Kidney tubule cell (primary cell): ENCODE data around the gene NGF.
A peak's percentile ranks its signal among the peaks of the same experiment; 100 is the strongest.
"Not testable (repeated sequence)": the region's sequence is repeated elsewhere in the genome, so short reads cannot be mapped to it uniquely, and the experiment has no call there.

Experiments
- DNase-seq: peaks from one replicate; pipeline ENCODE4 v3.0.0-alpha.2; 2018; ENCODE audit warnings: low spot score

Gene NGF

DNA sequence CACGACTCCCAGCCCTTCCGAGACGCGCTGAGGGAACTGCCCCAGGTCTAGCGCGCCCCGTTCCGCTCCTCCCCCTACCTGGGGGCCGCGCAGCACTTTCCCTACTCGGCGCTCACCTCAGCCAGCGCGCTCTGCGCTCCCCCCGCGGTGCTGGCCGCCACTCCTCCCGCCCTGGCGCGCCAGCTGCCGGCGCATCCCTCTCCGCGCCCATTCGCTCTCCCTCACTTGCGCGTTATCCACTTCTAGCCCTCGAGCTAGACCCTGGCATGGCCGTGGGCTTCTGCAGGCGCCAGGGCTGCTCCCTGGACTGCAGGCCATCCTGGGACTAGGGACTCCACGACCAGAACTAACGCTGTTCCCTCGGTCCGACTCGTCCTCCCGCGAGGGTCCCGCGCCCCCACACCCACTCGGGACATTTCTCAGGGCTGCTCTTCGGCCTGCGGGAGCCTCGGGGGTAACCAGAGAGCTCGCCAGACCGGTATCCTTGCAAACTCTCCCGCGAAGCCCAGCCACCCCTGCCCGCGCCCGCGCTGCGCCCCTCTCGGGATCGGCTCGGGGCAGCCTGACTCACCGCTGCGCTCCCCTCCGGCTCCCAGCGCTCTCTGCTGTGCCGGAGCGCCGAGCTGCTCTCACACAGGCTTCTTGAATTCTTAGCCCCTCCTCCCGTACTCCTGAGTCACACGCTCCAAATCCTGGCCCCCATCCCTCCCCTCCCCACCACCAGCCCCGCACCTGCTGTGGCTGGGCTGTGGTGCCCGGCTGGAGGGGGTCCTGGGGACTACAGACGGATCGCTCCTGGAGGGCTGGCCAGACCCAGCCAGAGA is at the start of gene NGF:
NGF (minus strand) TSS at position 617 of the 824 bp plus-strand sequence. CDS start 51,454 bp downstream, outside the sequence.
- DNase-seq = peak; percentile 80

DNA sequence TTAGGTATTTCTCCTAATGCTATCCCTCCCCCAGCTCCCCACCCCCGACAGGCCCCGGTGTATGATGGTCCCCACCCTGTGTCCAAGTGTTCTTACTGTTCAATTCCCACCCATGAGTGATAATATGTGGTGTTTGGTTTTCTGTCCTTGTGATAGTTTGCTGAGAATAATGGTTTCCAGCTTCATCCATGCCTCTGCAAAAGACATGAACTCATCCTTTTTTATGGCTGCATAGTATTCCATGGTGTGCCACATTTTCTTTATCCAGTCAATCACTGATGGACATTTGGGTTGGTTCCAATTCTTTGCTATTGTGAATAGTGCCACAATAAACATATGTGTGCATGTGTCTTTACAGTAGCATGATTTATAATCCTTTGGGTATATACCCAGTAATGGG is 45.4 kb upstream of the NGF start:
- not testable (repeated sequence) for DNase-seq

DNA sequence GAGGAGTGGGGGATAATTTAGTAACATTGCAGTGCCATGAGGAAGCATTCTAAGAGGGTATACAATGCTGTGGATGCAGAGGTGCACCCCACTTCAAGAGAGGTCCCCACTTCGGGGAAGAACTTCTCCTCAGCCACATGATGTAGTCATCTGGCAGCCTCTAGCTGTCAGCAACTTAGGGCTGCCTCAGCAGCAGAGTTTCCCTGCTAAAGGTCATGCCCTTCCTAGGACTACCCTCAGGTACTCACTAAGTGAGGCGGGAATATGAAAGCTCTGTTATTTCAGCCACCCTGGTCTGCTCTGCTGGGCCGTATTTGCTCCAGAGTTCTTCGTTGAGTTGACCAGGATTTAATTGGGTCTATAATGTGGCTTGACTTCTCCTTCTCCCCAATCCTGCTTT is 41.9 kb upstream of the NGF start:
- no peak for DNase-seq

DNA sequence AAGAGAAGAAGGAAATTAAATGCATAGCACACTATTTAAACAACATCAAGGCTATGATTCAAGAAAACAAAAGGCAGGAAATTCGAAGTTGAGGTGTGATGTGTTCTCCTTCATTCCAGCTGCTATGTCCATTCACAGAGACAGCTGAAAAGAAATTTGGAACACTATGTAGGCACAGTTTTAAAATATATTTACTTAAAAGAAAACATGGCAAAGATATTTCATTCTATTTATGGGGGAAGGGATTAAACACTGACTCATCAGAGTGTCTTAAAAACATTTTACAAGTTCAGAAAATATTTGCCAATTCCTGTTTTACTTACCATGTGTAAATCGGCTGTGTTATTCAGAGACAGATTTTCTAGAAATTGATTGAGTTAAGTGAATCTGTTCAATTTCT is 39.4 kb upstream of the NGF start:
- no peak for DNase-seq

DNA sequence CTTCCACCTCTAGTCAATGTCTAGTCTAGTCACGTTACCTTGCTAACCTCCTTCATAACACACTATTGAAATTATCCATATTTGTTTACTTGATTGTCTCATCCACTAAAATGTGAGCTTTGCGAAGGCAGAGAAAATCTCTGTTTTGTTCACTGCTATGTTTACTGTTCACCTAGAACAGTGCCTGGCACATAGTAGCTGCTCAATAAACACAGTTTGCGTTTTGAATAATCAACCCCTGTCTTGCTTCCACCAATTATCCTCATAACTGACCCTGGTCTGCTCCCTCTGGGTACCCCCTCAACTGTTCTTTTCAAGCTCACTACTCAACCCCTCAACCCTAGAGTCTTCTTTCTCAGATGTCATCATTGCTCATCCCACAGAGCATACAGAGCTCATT is 36.5 kb upstream of the NGF start:
- DNase-seq = no peak

DNA sequence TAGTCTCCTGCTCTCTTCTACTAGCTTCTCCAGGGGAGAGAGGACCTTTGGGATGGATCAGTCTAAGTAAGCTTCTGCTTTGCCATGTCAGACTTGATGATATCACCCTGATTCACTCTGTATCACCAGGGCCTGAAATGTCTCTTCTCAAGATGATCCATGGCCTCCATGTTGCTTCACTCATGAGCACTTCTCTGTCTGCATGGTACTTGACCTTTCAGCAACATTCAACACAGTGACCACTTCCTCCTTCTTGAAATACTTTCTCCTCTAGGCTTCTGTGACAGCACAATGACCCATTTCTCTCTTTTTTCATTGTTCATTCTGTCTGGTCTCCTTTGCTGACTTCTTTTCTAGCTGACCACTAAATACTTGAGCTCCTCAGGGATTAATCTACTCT is 35.3 kb upstream of the NGF start:
- peak; percentile 96 for DNase-seq

DNA sequence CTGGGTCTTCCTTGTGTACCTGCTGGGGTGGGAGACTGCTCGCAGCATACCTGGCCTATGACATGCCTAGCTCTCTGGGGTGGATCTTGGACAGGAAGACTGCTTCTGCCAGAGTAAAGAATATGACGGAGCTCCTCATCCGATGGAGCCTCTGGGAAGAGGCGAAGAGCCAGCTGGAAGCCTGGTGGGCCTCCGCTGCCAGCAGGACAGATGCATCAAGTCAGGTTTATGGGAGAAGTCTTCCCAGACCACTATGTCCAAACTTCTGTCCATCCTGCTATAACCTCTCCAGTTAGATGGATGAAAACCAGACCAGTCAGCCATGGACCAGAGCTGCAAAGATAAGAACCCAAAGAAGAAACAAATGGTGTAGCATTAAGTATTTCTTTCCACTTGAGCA is 27.7 kb upstream of the NGF start:
- no peak for DNase-seq

DNA sequence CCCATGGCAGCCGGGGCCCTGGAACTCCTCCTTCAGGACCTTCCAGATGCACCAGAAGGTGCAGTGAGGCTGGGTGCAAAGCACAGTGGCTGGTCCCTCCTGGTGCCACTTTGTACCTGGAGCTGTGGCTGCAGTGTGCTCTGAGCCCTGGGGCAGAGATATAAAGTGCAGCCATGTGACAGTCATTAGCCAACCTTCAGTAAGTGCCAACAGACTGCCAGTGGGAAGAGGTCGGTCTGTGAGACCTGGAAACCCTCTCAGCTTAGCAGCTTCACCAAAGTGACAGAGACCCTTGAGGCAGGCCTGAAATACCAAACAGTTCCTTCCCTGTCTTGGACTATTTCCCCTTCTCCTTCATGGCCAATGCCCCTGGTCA is 26.7 kb upstream of the NGF start:
- no peak for DNase-seq

DNA sequence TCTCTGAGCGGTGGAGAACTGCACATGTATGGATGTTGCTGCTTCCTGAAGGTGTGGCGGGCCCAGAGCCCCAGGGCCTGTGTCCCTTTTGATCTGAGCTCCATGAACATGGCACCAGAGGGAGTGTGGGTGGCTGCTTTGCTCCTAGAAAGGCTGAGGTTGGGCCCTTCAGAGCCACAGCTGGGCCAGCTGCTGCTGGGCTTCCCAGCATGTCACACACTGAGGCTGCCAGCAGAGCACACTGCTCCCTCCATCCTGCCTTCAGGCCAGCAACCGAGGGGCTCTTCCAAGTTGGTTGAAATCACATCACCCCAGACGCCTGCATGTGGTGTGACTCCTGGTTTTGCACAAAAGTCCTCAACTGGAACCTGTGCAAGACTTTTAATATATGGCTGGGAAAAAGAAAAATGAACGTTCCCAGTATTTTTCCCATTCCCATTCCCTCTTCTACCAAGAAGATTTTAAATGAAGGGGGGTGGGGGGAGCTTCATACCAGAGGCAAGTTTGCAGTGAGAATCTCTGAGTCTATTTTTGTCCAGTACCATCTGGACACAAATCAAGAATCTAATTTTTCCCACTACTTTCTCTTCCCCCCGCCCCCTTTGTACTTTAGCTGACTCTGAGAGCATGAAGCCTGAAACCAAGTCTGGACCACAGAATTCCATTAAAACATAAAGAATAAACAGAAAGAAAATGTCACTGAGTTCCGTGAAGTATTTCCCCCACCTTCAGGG is 26.2 kb upstream of the NGF start:
- no peak for DNase-seq

DNA sequence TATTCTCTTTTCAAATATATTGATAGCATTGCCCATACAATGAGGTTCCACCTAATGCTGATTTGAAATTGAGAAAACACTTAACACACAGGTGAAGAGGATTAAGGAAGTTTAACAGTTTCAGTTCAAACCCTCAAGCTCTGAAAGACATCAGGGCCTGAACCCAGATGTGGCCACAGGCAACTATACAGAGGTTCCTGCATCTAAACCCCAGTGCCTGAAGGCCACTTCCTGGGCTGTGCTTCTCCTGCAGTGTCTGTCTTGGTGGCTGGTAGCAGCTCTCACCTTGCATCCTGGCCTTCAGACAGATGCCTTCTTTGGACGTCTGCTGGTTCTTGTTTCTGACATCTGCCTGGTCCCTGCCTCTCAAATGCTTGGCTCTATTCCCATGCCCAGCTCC is 25.1 kb upstream of the NGF start:
- no peak for DNase-seq

DNA sequence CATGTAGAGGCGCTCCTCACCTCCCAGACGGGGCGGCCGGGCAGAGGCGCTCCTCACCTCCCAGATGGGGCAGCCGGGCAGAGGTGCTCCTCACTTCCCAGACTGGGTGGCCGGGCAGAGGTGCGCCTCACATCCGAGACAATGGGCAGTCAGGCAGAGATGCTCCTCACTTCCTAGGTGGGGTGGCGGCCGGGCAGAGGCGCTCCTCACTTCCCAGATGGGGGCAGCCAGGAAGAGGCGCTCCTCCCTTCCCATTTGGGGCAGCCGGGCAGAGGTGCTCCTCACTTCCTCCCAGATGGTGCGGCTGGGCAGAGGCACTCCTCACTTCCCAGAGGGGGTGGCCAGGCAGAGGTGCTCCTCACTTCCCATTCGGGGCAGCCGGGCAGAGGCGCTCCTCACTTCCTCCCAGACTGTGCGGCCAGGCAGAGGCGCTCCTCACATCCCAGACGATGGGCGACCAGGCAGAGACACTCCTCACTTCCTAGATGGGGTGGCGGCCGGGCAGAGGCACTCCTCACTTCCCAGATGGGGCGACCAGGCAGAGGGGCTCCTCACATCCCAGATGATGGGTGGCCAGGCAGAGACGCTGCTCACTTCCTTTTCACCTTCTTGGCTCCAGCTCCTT is 22.6 kb upstream of the NGF start:
- DNase-seq = not testable (repeated sequence)

DNA sequence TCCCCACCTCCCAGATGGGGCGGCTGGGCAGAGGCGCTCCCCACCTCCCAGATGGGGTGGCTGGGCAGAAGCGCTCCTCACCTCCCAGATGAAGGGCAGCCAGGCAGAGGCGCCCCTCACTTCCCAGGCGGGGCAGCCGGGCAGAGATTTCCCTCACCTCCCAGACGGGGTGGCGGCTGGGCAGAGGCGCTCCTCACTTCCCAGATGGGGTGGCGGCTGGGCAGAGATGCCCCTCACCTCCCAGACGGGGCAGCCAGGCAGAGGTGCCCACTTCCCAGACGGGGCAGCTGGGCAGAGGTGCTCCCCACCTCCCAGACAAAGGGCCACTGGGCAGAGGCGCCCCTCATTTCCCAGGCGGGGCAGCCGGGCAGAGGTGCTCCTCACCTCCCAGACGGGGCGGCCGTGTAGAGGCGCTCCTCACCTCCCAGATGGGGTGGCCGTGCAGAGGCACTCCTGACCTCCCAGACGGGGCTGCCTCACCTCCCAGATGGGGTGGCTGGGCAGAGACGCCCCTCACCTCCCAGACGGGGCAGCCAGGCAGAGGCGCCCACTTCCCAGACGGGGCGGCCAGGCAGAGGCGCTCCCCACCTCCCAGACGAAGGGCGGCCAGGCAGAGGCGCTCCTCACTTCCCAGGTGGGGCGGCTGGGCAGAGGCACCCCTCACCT is 21.9 kb upstream of the NGF start:
- not testable (repeated sequence) for DNase-seq

DNA sequence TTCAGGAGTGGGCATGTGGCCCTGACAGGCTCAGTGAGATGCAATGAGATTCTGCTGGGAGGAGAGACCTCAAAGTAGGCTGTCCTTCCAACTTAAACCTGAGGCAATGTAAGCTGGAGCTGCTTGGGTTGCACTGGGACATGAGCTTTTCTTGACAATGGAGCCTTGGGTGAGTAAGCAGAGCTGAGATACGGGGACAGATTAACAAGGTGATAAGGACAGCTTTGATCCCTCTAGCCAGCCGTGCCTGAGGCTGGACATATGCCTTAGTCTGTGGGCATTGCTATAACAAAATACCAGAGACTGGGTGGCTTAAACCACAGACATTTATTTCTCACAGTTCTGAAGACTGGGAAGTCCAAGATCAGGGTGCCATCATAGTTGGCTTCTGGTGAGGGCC is 18.3 kb upstream of the NGF start:
- no peak for DNase-seq

DNA sequence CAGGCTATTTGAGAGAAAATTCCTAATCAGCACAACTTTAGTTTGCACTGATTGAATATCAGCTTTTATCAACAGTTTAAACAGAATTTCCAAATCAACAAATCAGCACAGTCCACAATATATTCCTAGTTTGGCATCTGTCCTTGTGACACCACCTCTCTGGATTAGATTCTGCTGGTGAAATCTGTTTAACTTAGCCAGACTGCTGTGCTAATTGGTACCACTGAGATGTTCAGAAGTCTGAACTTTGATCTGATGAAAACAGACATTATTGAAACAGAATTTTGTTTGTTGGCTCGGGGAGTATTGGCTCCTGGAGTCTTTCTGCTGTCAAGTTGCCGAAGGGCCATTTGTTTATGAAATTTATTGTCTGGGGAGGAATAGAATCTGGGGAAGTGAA is 17.0 kb upstream of the NGF start:
- no peak for DNase-seq

DNA sequence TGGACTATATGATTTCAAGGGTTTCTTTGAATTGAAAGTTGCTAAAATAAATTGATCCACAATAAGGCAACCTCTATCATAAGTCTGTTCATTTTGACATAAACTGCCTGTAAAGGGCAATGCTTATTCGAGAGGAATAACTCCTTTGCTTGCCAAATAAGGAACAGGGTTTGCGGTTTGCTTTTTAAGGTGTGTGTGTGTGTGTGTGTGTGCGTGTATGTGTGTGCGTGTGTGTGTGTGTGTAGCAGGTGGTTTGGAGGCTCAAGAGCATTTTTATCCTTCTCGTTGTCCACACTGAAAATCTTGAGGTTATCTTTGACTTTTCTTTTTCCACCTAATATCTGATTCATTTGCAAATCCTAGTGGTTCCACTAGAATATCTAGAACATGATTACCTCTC is 13.1 kb upstream of the NGF start:
- DNase-seq = no peak

DNA sequence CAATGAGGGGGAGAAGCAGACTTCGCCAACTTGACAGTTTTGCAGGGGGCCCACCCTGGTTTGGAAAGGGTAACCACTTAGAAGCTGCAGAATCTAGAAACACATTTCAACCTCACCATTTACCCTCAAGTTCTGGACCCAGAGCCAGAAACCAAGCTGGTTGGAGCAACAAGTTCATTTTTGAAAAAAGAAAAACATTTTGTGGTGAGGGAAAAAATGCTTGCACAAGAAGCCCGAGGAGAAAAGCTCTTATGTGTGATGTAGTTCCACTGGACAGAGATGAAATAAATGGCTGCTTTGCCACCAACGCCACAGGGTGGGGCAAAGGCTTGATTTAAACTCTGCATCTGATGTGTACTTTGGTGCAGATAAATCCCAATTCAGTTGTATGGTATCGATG is 10.6 kb upstream of the NGF start:
- DNase-seq = no peak

DNA sequence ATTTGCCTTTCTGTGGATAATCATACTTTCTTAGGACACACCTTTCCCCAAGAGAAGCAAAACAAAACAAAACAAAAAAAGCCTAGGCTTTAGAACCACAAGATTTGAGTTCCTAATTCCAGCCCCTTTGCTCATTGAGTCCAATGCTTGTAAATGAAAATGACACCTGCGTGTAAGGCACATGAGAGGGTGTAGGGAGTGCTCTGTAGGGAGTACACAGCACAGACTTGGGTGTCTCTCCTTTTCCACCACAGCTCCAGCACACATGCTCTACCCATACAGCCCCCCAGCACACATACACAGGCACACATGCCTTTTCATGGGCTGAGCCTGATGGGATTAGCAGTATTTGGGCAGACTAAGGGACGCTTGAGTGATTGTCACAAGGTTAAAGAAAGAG is 9.2 kb upstream of the NGF start:
- DNase-seq = no peak

DNA sequence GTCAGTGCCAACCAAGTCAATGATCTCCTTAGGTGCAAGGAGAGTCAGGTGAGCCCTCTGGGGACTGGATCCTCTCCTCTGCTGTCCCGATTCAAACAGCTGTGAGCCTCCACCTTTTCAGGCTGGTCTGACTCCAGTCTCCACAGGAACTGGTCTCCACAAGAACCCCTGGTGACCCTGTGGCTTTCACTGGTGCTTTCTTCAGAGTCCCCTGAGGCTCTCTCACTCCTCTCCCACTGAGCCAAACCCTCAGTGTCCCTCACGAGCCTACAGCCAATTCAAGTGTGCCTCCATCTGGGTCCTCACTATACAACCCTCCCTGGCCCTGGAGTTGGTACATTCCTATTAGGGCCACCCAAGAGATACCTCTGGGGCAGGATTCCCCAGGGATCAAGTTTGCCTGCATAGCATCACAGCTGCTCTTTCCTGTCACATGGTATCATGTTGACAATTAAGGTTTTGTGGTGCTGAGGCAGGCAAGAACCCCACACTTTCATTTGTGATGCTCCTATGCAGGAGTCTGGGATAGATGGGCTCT is 5.2 kb upstream of the NGF start:
- no peak for DNase-seq

DNA sequence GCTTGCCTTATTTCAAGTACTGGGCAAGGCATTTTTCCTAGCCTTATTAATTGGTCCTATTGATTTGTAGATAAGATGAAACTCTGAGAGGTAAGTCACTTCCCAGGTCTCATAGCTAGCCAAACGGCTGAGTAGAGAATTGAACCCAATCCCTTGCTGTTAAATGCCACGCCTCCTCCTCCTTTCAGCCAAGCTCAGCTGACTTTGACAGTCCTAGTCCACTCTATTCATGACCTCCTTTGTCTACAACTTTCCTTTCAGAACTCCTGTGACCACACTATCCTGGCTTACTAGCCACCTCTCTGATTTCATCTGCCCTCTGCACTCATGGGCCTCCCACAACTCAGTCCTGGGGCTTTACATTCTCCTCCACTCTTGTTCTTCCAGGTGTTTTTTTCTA is 3.9 kb upstream of the NGF start:
- no peak for DNase-seq

DNA sequence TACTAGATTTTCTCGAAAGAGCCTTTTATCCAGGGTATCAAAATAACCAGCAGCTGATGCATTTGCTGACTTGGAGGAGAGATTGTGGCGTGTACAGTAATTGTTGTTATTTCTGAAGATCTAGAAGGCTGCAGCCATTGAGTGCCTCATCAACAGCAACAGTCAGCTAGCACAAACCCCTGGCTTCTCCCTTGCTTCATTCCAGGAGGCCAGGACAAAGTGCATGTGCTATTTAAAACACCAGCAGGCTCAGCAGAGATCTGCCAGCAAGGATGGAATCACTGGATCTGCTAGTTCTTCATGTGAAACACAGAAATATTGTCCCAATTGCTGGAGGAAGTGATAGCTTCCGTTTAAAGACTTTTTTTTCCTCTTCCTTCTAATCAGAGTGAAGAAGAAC is 2.8 kb upstream of the NGF start:
- no peak for DNase-seq

DNA sequence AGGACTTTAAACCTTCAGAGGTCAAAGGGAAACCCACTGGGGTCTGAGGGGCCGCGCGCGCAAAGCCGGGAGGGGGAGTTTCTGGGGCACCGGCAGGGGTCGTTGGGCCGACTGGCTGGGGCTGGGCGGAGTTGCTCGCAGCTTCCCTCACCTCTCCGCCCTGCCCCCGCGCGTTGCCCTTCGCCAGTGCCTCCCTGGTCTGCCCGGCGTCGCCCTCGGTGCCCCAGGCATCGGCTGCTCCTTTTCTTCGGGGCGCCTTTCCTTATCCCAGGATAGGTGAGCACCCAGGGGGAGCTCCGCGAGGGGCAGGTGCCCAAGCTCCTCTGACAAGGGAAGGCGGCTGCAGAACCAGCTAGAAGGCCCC is 390 bp upstream of the NGF start:
- DNase-seq = no peak

DNA sequence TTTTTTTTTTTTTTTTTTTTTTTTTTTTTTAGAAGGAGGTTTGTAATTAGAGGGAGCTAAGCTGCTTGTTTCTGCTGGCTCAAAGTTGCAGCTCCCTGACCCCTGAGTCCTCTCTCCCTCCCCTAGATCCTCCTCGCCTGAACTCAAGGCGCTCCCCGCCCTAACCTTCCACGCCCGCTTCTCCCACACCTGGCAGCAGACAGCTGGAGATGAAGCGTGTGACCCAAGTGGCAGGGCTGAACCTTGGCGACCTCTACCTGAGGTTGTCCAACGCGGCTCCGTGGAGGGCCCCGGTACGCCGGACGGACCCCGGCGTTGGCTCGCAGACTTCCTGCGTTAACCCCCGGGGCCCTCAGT is 795 bp downstream of the NGF start:
- DNase-seq = peak; percentile 23

DNA sequence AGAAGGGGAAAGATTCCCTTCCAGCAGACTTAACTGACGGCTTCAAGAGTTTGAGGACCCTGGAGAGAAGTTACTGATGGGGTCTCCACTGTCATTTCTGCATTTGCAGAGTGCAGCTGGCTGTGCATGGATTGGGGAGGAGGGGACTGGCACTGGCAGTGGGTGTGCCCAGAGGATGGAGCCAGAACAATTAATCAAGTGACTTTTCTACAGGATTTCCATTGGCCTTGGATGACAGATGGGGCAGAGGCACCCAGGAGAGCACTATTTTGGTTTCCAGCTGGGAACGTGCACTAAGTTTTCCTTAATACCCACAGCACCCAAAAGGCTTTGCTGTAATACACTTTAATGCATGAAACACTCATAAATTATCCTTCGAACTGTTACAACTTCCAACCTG is 1.3 kb downstream of the NGF start:
- DNase-seq = no peak
